HG03103 (cell line): Measurements from ENCODE around the gene VCAN.
"Not testable (repeated sequence)": the region's sequence is repeated elsewhere in the genome, so short reads cannot be mapped to it uniquely, and the experiment has no call there.

ENCODE experiments used
- ATAC-seq: cut with Tn5 transposase; IDR thresholded peaks from one replicate; pipeline ENCODE4 v1.9.1; 2021; ENCODE audit warnings: low read depth; ENCODE audit not compliant: unreplicated experiment

Gene VCAN

DNA sequence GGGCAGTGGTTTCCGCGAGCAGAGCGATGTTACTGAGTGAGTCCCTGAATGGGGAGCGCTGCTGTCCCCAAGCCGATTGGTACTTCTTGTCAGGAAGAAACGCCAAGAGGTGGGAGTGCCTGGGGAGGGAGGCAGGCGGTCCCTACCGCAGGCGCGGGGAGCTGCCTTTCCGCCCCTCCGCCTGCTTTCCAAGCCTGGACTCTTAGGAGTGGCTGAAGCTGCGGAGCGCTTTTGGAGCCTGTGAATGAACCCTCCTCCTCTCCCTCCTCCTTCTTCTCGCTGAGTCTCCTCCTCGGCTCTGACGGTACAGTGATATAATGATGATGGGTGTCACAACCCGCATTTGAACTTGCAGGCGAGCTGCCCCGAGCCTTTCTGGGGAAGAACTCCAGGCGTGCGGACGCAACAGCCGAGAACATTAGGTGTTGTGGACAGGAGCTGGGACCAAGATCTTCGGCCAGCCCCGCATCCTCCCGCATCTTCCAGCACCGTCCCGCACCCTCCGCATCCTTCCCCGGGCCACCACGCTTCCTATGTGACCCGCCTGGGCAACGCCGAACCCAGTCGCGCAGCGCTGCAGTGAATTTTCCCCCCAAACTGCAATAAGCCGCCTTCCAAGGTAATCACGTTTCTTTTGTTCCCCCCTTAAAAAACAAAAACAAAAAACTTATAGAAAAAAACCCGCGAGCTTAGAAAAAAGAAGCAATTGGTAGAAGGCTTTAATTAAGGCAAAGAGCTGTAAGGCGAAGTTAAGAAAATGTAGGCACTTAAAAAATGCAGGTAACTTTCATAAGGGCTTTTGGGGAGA lies at the start of gene VCAN:
Gene VCAN (plus strand): TSS at position 340 of the 808 bp plus-strand sequence. CDS start 11,775 bp downstream, outside the sequence.
- ATAC-seq = no peak

DNA sequence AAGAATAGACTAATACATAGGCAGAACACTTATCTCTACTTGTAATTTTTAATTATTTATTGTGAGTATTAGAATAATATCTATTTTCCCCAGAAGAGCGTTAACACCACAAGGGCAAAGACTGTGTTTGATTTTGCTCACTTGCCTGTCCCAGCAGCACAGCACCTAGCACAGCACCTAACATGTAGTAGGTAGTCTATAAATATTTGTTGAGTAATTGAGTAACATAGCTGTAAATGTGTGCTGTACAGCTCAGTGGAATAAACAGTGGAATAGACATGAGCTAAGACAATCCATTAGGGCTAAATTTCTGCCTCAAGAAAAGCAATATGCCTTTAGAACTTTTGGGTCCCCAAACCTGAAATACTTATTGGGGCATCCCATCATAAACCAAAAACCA lies 49.3 kb upstream of the VCAN start:
- no peak for ATAC-seq

DNA sequence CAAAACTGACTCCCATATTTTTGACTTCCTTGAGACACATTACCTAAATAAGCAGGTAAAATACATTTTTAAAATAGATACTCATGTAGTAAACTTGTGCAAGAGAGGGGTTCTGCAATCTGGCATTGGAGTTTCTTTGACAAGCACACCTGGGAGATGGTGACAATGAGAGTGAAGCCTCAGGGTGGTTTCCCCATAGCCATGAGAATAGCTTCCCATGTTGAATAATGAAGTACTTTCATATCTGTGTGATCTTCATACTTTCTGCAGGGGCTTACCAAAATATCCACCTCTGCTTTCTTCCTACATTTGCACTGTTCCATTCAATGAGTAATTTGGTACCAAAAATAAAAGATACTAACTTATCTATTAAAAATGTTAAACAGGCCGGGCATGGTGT lies 44.7 kb upstream of the VCAN start:
- ATAC-seq = peak; percentile 56

DNA sequence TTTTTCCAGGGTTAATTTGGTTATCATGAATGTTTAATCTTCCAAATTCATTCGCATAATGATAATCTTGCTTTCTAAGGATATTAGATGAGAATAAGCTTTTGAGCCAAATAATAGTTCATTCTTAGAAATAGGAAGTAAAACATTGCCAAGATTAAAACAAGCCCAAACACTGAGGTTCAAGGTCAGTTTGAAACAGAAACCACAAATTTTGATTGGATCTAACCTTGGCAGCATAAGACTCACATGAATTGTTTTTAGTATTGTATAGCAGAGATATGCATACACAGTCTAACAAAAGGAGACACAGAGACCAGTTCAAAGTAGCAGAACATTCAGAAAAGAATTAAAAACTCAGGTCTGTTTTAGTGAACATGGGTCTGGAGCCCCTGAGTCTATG lies 43.4 kb upstream of the VCAN start:
- no peak for ATAC-seq

DNA sequence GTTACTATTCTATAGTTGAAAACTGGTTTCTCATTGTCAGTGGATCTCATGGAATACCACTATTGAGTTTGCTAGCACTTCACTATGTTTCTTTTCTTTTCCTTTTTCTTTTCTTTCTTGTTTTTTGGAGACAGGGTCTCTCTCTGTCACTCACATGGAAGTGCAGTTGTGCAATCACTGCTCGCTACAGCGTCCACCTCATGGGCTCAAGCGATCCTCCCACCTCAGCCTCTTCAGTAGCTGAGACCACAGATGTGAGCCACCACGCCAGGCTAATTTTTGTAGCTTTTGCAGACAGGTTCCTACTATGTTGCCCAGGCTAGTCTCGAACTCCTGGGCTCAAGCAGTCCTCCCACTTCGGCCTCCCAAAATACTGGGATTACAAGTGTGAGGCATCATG lies 42.7 kb upstream of the VCAN start:
- no peak for ATAC-seq

DNA sequence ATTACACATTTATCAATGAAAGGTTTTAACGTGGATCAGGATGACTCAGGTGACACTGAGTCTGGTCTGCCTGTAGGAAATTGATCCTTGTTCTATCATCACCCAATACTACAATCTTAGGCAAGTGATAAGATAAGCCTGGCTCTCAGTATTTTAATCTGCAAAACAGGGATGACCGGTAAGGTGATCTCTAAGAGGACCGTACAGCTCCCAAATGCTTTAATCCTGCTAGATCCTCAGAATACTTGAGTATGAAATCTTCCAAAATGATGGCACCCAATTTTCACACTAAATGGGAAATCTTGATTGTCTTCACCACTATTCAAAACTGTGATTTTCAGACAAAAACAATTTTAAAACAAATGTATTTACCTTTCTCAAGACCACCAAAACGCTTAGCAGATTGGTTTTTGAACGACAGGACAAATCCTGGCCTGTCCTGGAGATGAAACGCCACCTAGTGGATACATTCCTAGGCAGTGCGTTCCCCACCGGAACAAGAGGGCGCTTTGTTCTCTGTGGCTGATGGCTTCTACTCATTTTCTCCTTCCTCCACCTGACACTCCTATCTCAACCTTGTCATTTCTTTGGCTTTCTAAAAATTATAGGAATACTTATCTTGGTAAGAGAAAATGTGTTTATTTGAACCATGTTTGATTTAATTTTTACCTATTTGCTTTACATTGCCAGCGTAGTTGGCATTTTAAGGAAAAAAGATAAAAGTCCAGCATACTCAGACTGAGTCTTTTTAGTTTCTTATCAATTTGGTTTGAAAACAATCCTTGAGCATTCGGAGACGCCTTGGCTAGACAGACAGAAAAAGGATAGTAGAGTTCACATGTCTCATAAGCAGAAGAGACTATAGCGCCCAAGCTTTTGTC lies 41.2 kb upstream of the VCAN start:
- ATAC-seq = peak; percentile 63

DNA sequence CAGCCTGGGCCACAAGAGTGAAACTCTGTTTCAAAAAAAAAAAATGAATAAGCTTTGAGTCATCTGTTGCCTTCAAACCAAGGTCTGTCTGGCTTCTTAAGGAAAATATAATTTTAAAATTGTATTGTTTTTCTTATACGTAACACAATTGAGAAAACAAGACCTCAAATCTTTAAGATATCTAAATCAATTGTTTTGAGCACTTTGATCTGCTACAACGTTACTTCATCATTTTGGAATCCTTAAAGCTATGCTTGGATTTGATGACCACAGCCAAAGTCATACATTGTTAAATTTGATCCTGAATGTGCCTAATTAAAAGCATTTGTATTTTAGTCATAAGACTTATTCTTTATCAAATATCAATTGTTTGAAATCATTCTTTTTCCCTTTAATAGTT lies 37.7 kb upstream of the VCAN start:
- ATAC-seq = no peak

DNA sequence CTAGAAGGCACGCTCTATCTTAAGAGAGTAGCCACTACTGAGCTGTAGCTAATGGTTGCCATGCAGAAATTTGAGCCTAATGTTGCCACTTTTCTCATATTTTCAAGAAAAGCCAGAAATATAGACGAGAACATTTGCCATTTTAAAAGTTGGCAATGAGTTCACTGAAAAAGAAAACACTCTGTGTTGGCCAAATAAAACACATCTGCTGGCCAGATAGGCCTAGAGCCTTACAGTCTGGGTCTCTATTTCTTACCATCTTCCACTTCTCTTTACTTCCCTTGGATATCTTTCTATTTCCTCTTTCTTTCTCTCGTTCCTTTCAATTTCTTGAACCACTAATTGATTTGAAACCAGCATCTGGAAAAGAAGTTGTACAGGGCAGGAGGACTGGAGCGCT lies 36.6 kb upstream of the VCAN start:
- no peak for ATAC-seq

DNA sequence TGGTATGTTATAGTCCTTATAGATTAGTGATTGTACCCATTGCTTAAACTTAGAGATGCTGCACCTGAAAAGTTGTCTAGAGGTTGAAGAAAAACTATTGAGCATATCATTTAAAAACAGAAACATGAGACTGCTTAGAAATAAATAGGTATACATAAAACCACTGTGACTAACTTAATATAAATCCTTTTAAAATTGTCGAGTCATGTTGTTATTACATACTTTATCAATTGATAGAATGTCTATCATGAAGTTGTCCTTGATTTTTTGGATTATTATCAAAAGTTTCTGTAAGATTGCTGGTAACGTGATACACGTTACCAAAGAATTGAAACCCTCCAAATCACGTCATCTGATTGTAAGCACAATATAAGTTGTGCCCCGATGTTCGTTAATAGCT lies 35.3 kb upstream of the VCAN start:
- no peak for ATAC-seq

DNA sequence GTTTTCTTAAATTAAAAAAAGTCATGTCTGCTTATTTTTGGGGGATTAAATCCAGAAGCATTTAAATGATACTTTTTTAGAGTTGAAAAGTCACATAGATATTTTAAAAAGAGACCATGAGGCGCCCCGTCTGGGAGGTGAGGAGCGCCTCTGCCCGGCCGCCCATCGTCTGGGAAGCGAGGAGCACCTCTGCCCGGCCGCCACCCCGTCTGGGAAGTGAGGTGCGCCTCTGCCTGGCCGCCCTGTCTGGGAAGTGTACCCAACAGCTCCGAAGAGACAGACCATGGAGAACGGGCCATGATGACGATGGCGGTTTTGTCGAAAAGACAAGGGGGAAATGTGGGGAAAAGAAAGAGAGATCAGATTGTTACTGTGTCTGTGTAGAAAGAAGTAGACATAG lies 33.8 kb upstream of the VCAN start:
- not testable (repeated sequence) for ATAC-seq

DNA sequence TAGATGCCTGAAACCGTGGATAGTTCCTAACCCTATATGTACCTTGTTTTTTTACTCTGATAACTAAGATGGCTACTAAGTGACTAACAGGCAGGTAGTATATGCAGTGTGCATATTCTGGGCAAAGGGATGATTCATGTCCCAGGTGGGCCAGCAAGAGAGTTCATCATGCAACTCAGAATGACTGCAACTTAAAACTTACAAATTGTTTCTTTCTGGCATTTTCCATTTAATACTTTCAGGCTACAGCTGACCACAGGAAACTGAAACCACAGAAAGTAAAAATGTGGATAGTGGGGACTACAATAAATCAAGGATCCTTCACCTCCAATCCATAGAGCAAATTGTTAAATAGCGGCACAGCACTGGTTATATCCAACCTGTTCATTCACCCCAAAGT lies 30.7 kb upstream of the VCAN start:
- no peak for ATAC-seq

DNA sequence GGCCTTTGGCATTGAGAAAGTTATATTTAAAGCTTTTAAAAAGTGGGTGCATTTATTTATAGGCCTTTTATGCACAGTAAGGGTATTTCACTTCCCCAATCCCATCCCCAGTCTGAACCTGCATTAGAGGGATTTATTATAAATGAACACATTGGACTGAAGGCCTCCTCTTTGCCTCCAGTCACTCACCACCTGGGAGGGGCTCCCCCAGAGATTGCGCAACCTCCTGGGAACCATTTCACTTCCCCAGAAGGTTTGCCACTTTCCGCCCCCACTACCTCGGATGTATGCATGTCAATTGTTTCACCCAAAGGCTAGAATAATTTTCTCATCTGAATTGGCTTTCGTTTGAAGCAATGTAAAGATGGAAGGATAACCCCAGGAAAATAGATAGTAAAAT lies 29.8 kb upstream of the VCAN start:
- ATAC-seq = peak; percentile 61

DNA sequence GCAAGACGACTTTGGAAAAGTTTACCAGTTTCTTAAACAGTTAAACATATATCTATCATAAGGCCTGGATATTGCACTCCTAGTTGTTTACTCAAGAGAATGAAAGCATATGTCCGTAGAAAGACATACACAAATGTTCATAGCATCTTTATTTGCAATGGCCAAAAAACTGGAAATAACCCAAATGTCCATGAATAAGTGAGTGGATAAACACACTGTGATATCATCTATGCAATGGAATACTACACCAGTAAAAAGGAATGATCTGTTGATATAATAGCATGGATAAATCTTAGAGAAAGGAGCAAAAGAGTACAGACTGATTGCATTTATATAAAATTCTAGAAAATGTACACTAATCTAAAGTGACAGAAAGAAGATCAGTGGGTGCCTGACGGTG lies 28.0 kb upstream of the VCAN start:
- no peak for ATAC-seq

DNA sequence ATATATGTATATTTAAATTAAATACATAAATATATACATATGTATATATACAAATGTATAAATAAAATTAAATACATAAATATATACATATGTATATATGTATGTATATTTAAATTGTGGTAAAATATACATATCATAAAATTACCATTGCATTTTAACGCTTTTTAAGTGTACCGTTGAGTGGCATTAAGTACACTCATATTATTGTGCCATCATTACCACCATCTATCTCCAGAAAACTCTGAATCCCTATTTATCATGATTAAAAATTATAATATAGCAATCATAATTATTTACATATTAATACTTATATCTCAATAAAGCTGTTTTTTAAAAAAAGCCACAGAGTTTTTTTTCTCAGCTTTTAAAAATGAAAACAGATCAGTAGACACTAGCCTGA lies 27.1 kb upstream of the VCAN start:
- no peak for ATAC-seq

DNA sequence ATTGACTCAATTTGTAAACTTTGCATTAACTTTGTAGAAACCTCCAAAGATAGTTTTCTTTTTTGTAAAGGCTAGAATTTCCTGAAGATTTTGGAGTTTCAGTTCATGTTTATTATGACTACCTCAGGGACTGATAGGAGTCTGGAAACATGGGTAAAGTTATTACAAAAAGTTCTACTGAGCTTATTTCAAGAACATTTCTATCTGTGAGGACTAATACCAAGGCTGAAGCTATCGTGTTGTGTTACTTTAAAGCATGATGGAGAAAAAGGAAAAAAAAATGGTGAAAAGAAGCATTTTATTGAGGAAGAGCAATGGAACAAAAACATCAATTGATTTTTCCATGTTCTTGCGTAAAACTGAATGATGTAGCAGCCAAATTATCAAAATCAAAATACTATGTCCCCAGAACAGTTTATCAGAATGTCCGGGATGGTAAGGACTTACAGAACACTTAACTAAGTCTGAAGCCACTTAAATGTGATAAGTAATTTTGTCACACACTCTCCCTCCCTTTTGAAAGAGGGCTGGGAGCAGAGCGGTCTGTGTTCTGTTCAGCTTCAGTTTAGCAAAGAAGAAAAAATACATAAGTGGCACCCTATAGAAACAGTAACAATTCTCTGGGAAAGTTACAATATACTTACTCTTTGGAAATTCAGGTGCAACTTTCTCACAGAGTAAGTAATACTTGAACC lies 25.1 kb upstream of the VCAN start:
- no peak for ATAC-seq

DNA sequence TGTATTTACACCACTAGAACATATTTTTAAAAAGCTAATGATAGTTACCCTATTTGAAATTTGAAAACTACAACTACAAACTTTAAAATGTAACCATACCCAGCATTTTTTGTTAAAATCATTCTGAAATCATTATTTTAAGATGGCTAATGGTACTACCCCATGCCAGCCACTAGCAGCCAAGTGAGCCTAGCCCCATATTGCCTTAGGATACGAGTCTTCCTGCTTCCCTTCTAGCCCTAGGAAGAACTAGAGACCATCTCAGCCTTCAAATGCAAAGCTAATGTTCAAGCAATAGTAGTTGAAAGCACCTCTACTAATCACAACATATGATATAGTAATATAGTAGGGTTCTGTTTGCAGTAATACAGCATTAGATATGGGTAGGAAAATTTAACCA lies 24.0 kb upstream of the VCAN start:
- ATAC-seq = no peak

DNA sequence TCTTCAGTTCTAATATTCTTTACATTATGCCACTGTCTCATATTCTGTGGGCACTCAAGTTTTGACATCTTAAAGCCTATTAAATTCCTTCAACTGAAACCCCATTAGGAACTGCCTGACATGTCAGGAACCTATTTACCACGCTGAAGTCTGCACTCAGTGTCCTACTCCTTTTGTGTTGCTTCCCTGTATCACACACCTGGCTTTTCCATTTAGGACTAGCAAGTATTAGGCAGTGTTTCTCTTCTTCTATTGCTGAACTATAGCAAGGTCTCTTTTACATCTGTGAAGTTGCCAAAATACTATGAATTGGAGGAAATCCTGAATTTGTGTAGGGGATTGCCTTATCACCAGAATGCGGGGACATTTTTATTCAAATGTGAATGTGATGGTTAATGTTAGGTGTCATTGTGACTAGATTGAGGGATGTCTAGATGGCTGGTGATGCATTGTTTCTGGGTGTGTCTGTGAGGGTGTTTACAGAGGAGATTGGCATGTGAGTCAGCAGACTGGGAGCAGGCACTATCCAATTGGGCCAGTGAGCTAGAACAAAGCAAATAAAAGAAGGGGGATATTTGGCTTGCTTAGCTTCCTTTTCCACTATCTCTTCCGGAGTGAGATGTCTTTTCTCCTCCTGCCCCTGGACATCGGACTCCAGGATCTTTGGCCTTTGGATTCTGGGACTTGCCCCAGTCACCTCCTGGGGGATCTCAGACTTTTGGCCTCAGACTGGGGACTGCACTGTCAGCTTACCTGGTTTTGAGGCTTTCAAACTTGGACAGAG lies 21.2 kb upstream of the VCAN start:
- ATAC-seq = no peak

DNA sequence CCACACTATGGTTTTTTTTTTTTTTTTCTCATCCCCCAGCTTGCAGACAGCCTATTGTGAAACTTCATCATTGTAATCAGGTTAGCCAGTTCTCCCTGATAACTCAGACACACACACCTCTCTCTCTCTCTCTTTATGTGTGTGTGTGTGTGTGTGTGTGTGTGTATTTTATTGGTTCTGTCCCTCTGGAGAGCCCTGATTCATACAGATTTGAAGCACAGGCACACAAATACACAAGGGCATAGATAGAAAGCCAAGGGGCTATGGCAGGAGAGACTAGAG lies 20.6 kb upstream of the VCAN start:
- ATAC-seq = no peak

DNA sequence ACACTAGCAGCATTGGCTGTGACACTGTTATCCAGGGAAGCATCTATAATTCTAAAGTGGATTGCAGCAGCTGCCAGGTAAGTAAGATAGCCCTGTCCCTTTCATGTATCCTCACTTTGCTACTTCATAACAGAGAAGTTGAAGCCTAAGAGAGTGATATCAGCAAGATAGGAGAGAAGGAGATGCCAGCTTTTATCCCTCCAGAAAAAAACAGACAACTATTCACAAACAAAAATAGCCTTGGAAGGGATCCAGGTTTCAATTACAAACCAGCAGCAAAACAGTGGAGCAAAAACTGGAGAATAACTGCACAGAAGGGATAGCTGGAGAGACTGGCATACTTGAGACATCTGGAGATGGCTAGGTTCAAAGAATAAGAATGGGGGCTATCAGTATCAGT lies 19.6 kb upstream of the VCAN start:
- ATAC-seq = no peak

DNA sequence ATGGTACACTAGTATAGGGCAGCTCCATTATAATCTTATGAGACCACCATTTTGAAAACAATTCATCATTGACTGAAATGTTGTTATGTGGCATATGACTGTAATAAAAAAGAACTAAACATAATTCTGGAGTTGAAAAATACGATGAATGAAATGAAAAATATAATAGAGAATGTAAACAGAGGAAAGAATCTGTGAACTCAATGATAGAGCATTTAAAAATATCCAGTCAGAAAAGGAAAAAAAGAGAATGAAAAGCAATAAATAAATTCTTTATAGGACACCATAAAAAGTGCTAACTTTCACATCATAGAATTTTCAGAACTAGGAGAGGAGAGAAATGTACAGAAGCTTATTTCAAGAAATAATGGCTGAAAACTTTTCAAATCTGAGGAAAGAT lies 17.6 kb upstream of the VCAN start:
- no peak for ATAC-seq

DNA sequence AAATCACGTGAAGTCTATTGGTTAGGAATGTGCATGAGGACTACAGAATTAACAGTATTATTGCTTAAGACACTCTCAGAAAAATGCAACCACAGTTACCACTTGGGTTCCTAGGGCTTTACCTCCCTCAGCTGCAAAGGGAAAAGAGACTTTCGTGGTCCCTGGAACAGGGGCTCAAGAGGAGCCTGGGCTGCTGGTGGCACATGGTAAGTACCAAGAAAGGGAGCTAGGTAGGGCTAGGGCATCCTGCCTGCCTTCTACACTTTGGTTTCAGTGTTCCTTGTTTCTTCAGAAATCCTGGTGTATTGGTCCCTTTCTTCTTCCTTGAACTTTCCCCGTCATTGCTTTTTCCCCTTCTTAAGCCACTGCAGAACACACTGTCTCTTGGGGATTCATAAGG lies 7.3 kb upstream of the VCAN start:
- ATAC-seq = no peak
